IPS-15b (cell line): ENCODE data around the gene SOBP.

ENCODE experiments used
- H3K27me3 ChIP-seq: one replicate; pipeline ENCODE4 v1.6.1; 2013; ENCODE audit warnings: low read length; ENCODE audit not compliant: control insufficient read depth, insufficient read depth
- H3K36me3 ChIP-seq: one replicate; pipeline ENCODE4 v1.6.1; 2013; ENCODE audit warnings: low read length; ENCODE audit not compliant: control insufficient read depth, insufficient read depth
- H3K4me1 ChIP-seq: one replicate; pipeline ENCODE4 v1.6.1; 2013; ENCODE audit warnings: mild to moderate bottlenecking, low read length; ENCODE audit not compliant: control insufficient read depth, insufficient read depth
- H3K4me3 ChIP-seq: one replicate; pipeline ENCODE4 v1.5.1; 2013; ENCODE audit warnings: low read depth, low read length
- H3K9ac ChIP-seq: one replicate; pipeline ENCODE4 v1.6.1; 2013; ENCODE audit warnings: low read depth, mild to moderate bottlenecking, low read length
- H3K9me3 ChIP-seq: one replicate; pipeline ENCODE4 v1.6.1; 2013; ENCODE audit warnings: mild to moderate bottlenecking, low read length; ENCODE audit not compliant: control insufficient read depth, insufficient read depth

The SOBP gene

DNA sequence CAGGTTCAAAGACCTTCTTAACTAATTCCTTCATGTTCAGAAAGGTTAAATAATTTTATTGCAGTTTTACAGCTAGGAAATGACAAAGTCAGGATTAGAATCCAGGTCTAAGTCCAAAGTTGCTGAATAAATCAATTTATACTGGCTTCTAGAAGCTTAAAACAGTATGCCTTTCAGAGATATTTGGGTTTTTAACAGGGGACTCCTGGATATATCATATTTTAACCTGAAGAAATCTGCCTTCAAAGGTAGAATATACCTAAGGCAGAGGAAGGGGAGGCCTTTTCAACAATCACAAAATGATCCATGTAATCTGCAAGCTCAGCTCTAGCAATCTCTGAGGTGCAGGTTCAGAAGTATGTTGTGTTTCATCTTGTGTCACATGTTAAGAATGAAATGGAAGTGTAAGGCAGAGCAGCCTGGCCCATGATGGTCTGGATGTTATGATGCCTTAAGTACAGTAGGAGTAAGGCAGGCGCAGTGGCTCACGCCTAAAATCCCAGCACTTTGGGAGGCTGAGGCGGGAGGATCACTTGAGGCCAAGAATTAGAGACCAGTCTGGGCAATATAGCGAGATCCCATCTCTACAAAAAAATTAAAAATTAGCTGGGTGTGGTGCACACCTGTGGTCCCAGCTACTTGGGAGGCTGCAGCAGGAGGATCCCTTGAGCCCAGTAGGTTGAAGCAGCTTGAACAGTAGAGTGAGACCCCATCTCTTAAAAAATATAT, 123.9 kb downstream of the SOBP start:
- Histone ChIP-seq H3K9ac (no peak overlapping the region), H3K9me3 (no peaks in the 10 kb centered on the region), H3K27me3 (no peaks in the 10 kb centered on the region), H3K36me3 (no peaks in the 10 kb centered on the region), H3K4me3 (no peak overlapping the region), H3K4me1 (peaks cover 27% of the 10 kb centered on the region)

DNA sequence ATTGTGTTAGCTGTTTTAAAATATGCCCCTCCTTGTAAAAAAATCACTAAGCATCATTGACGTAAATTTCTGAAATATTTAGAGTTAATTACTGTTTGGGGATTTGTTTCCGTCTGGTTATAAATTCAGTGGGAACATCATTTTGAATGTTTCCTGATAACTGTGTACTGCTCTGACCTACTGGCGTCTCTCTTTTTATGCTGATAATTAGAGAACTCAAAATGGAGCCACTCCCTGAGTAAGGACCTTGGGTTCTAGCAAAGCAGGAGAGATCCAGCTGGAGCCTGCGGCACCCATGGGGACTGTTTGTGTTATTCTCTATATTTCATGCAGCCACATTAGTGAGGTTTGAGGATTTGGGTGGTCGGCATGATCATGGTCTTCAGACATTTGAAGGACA, 124.9 kb downstream of the SOBP start:
- Histone ChIP-seq H3K9me3 (no peaks in the 10 kb centered on the region), H3K9ac (no peak overlapping the region), H3K36me3 (no peaks in the 10 kb centered on the region), H3K27me3 (no peaks in the 10 kb centered on the region), H3K4me1 (peaks cover 27% of the 10 kb centered on the region), H3K4me3 (no peak overlapping the region)

DNA sequence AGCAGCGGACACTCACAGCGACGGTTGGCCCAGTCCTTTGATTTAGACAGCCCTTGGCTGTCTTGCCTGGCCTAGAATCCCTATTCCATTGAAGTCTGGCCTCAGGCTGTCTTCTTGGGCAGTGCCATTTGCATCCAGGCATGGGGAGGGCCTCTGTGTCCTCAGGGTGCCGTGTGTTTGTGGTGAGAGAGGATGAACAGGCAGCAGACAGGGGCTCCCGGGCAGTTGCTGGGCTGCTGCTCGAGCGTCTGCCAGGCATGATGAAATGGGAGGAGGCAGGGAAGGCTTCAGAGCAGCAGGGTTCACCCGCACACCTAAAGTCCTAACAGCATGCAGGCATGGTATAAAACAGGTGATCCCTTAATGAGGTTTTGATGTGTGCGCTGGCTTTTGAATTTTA, 126.9 kb downstream of the SOBP start:
- Histone ChIP-seq H3K4me1 (peaks cover 32% of the 10 kb centered on the region), H3K27me3 (no peaks in the 10 kb centered on the region), H3K9ac (no peak overlapping the region), H3K36me3 (no peaks in the 10 kb centered on the region), H3K9me3 (no peaks in the 10 kb centered on the region), H3K4me3 (peak overlapping the region; percentile 18)

DNA sequence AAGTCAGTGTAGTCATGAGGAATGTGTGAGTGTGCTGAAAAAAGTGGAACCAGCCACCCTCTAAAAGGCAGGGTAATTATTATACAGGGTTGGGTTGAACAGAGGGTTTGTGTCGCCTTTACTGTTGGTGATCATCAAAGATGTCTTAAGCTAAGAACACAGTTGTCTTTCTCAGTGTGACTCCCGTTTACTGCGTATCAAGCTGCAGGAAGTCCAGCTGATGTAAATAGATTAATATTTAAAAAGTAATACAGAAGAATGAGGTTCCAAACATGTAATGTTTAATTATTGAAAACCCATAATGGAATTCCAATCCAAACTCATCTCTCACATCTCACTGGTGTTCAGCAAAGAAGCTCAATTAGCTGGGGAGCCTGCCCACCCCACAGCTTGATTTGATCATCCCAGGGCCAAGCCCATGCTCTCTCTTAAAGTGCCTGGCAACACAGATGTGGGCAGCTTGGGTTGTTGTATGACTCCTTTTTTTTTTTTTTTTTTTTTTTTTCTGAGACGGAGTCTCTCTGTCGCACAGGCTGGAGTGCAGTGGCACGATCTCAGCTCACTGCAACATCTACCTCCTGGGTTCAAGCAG, 127.5 kb downstream of the SOBP start:
- H3K4me1 ChIP-seq = peaks cover 32% of the 10 kb centered on the region
- no peaks in the 10 kb centered on the region for H3K36me3 ChIP-seq
- no peaks in the 10 kb centered on the region for H3K27me3 ChIP-seq
- H3K4me3 ChIP-seq = no peak overlapping the region
- H3K9me3 ChIP-seq = no peaks in the 10 kb centered on the region
- H3K9ac ChIP-seq = no peak overlapping the region

DNA sequence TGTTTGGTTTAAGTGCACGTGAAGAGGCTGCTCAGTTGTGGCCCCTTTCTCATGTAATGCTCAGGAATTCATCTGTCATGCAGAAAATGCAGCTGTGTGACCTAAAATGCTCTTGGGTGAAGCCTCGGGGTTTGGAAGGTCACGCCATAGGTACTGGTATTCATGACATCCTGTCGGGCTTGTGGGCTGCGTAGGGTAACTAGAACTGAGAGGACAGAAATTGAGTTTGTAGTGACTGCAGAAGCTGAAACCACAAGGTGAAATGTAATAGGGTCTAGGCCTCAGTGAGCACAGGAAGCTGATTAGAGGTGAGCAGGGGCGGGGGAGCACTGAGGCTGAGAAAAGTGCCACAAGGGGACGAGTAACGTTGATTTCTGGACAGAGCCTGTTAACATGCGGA, 128.8 kb downstream of the SOBP start:
- H3K36me3 ChIP-seq = no peaks in the 10 kb centered on the region
- no peak overlapping the region for H3K4me3 ChIP-seq
- H3K9ac ChIP-seq = no peak overlapping the region
- no peaks in the 10 kb centered on the region for H3K9me3 ChIP-seq
- no peaks in the 10 kb centered on the region for H3K27me3 ChIP-seq
- H3K4me1 ChIP-seq = peaks cover 32% of the 10 kb centered on the region

DNA sequence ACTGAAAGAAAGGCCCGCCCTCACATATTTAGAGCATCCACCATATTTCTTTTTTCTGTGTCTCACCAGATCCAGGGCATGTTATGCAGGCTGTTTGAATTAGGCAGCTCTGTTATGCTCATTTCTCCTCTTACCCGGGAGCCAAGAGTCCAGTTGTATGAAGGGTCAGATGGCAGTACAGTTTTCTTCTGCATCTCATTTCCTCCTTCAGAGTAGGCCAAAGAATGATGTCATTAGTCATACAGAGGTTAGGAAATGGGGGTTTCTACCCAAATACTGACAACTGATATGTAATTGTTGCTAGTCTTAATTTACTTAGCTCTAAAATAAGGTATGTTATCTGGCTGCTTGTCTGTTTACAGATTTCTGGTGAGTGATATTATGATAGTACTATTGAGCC, 130.8 kb downstream of the SOBP start:
- no peak overlapping the region for H3K4me3 ChIP-seq

DNA sequence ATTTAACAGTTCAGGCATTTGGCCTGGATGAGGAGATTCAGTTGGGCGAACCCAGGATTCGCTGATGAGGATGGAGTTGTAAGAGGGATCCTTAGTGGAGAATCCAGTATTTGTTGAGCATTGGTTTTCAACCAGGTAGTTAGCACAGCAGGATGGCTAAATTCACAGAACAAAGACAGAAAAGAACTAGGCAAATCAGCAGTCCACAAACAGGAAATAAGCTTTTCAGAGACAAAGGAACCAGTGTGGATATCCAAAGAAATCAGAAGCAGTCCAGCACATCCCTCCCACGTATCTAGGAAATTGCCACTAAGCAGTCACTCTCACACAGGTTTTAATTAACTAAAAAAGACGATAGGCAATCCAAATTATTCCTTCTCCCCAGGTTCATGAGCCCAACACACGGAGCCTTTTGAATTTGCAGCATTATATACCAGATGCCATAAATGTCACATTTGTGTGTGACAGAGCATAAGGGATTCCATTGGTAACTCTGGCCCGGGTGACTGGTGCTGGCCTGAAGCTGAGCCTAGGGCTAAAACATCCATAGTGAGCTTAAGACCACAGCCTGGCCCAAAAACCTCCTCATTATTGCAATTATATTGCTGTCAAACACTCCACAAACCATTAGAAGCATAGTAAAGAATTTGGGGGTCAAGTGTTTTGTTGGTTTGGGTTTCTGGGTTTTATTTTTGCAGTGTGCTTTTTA, 131.5 kb downstream of the SOBP start:
- H3K9ac ChIP-seq = no peak overlapping the region
- H3K4me3 ChIP-seq = no peak overlapping the region
- no peaks in the 10 kb centered on the region for H3K9me3 ChIP-seq
- H3K4me1 ChIP-seq = peaks cover 18% of the 10 kb centered on the region
- H3K27me3 ChIP-seq = no peaks in the 10 kb centered on the region
- no peaks in the 10 kb centered on the region for H3K36me3 ChIP-seq

More for the DNA sequence above, 130.8 kb downstream of the SOBP start:
- Histone ChIP-seq H3K27me3 (no peaks in the 10 kb centered on the region), H3K4me1 (peaks cover 22% of the 10 kb centered on the region), H3K36me3 (no peaks in the 10 kb centered on the region), H3K9ac (no peak overlapping the region), H3K9me3 (no peaks in the 10 kb centered on the region)

DNA sequence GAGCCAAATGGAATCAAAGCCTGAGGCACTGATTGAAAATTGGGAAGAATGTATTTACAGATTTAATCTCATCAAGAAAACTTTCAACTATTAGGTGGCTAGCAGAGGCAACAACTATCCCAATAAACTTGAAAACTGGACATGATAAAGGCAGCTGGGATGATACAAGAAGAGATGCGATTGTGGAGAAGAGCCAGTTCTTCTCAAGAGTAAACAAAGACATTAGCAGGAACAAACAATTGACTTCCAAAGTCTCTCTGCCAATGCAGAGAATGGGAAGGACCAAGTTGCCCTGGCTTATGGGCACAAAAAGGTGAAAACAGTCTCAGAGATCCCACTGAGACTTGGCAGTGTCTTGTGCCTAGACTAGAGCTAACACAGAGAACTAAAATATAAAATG, 132.4 kb downstream of the SOBP start:
- H3K9ac ChIP-seq = no peak overlapping the region
- peaks cover 11% of the 10 kb centered on the region for H3K4me1 ChIP-seq
- H3K36me3 ChIP-seq = no peaks in the 10 kb centered on the region
- H3K27me3 ChIP-seq = no peaks in the 10 kb centered on the region
- H3K4me3 ChIP-seq = no peak overlapping the region
- no peaks in the 10 kb centered on the region for H3K9me3 ChIP-seq

DNA sequence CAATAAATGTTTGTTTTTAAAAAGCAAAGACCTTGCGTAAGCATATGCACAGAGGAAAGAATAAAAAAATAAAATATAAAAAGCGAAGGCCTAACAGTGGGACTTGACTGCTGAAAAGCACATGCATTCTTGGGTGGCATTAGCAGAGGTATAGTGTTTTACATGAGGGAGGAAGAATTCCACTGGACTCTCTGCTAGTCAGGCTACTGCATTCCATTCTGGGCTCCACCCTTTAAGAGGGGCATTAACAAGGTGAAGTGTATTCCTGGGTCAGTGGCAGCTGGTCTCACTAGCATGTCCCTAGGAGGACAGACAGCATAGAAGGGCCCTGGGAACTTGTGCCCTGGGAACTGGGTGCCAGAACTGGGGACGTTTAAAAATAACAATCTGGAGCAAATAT, 134.1 kb downstream of the SOBP start:
- H3K27me3 ChIP-seq = no peaks in the 10 kb centered on the region
- H3K36me3 ChIP-seq = no peaks in the 10 kb centered on the region
- H3K4me1 ChIP-seq = peaks cover 9% of the 10 kb centered on the region
- no peak overlapping the region for H3K9ac ChIP-seq
- H3K4me3 ChIP-seq = no peak overlapping the region
- no peaks in the 10 kb centered on the region for H3K9me3 ChIP-seq

DNA sequence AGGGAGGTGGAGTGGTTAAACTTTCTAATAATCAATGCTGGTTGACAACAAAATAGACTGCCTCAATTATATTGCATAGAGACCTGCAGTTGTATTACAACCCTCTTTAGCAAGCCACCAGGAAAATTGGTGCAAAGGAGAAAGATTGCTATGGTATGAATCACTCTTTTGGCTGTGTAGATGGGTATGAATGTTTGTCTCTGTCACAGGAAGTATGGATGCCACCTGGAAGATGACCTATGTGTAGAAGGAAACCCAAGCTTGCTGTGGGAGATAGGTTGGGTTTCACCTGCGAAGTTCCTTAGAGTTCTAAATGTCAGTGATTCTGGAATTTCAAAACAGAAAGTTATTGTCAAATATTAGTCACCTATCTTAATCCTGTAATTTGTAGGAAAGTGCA, 134.6 kb downstream of the SOBP start:
- Histone ChIP-seq H3K9me3 (no peaks in the 10 kb centered on the region), H3K9ac (no peak overlapping the region), H3K4me3 (no peak overlapping the region), H3K36me3 (no peaks in the 10 kb centered on the region), H3K27me3 (no peaks in the 10 kb centered on the region), H3K4me1 (peaks cover 9% of the 10 kb centered on the region)

DNA sequence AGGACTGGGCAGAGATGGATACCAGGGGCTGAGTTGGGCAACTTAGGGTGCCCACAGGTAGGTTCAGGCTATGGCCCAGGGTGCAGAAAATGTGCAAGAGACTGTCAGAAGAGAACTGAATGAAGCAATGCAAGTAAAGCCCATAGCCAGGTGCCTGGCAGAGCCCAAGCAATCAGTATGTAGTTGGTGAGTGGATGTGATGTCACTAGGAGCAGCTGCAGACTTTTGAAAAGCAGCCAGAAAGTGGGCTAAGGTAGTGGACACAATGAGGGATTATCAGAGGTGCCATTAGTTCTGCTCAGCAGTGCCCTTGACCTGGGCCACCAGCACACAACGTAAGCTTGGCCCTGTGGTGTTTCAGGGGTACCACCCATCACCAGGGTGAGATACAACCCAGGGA, 135.3 kb downstream of the SOBP start:
- Histone ChIP-seq H3K4me1 (peaks cover 9% of the 10 kb centered on the region), H3K4me3 (no peak overlapping the region), H3K36me3 (no peaks in the 10 kb centered on the region), H3K9ac (no peak overlapping the region), H3K9me3 (no peaks in the 10 kb centered on the region), H3K27me3 (no peaks in the 10 kb centered on the region)

DNA sequence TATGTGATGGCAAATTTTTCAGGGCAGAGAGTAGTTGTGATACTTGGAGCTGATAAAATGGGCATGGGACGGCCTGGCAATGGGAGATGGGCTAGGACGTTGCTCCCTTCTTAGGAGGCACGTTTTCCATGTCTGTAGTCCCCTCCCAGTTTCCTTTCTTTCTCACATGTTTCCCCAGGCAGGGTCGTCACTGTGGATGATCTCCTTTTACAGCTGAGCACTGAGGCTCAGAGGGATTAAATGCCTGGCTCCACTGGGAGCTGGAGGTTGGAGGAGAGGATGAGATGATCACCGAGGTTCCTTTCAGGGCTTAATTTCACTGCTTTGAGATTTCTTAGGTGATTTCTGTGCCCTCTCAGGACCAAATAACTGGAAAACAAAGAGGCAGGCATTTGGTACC, 136.7 kb downstream of the SOBP start:
- Histone ChIP-seq H3K9ac (no peak overlapping the region), H3K9me3 (no peaks in the 10 kb centered on the region), H3K4me1 (peaks cover 2% of the 10 kb centered on the region), H3K27me3 (no peaks in the 10 kb centered on the region), H3K36me3 (no peaks in the 10 kb centered on the region), H3K4me3 (no peak overlapping the region)
